Esophagus squamous epithelium (tissue), 5 donors: ENCODE results near the gene AP4M1. TPM values are rescaled to one million over a fixed set of nuclear protein-coding genes. Genes with fewer than 3 reads are reported as not detected.
A peak's percentile ranks its signal among the peaks of the same experiment; 100 is the strongest.

ENCODE experiments used
- DNase-seq: peaks from one replicate; lab custom pipeline; 2025; lab: John Stamatoyannopoulos, UW
- H3K27ac ChIP-seq, 4 donors: fragments of 200-600 bp; sonication (generic); one replicate each; pipeline ENCODE4 v1.5.1; 2016 to 2019; ENCODE audit warnings: mild to moderate bottlenecking in 1 of 4
- H3K27me3 ChIP-seq, 4 donors: fragments of 200-600 bp; sonication (generic); 1 replicate in 3 of 4; 2 replicates in 1 of 4; pipeline versions ENCODE4 v1.5.1 to v1.6.0; 2017 to 2021; ENCODE audit warnings: antibody characterized with exemption in 1 of 4
- H3K36me3 ChIP-seq, 3 donors: fragments of 200-600 bp; sonication (generic); one replicate each; pipeline ENCODE4 v1.5.1; 2016 to 2019
- H3K4me1 ChIP-seq, 3 donors: fragments of 200-600 bp; sonication (generic); one replicate each; pipeline ENCODE4 v1.5.1; 2017 to 2019
- H3K4me3 ChIP-seq, 4 donors: fragments of 200-600 bp; sonication (generic); 1 replicate in 3 of 4; 2 replicates in 1 of 4; pipeline ENCODE4 v1.5.1; 2016 to 2019; ENCODE audit warnings: mild to moderate bottlenecking in 2 of 4, moderate library complexity in 1 of 4
- H3K9me3 ChIP-seq, 3 donors: fragments of 200-600 bp; sonication (generic); one replicate each; pipeline ENCODE4 v1.5.1; 2016 to 2019
- POLR2A ChIP-seq, 4 donors: fragments of 450-650 bp; IDR thresholded peaks; one replicate each; pipeline ENCODE4 v1.6.1; 2017; ENCODE audit warnings: antibody characterized with exemption in 4 of 4, mild to moderate bottlenecking in 4 of 4, moderate library complexity in 3 of 4
- WGBS, 2 donors: methylation state at CpG; one replicate each; pipeline ENCODE4 v1.1.5; 2018; 5-methylcytosine and 5-hydroxymethylcytosine counted together
- intact Hi-C: fragments of 100-400 bp; cut with DNase I; formaldehyde crosslinking; loops from one replicate; pipeline ENCODE4 v1.15.0; 2022
- total RNA-seq, 4 donors: library from RNA; depleted of rRNA; stranded (reverse); fragments of >200 nt; gene quantifications; one replicate each; pipeline ENCODE4 v1.1.0, GENCODE V29; 2016
- TF ChIP-seq, protein P1 (sequence below), 6 experiments: fragments of 450-650 bp in 4 of 6; fragments of 200-600 bp in 2 of 6; sonication (generic) in 2 of 6; IDR thresholded peaks; one replicate each; pipeline ENCODE4 v1.5.1; 2016 to 2019; ENCODE audit warnings: antibody characterized with exemption in 6 of 6, mild to moderate bottlenecking in 4 of 6, moderate library complexity in 4 of 6
- donor health status: DM: yes; HTN: yes; CAD: no.

AP4M1 gene
- total RNA-seq, 4 donors from 2014 or later = 8.1 to 26.1 (median 9.9) TPM

- Histone ChIP-seq H3K36me3 (peaks cover 0 to 16% (median 0%) of the 10 kb centered on the region in 3 donors), H3K9me3 (no peaks in the 10 kb centered on the region), H3K27ac (peak overlapping the region; percentile 81 to 95 (median 88)), H3K4me1 (peaks cover 18 to 60% (median 19%) of the 10 kb centered on the region in 3 donors), H3K27me3 (no peaks in the 10 kb centered on the region), H3K4me3 (peak overlapping the region; percentile 56 to 90 (median 80))
- no peak for DNase-seq
- WGBS, 2 donors = 25 to 44% methylated on average over 10 to 16 of the region's 19 CpGs
- intact Hi-C loops = no loop called here
- TF ChIP-seq, protein P1, sequence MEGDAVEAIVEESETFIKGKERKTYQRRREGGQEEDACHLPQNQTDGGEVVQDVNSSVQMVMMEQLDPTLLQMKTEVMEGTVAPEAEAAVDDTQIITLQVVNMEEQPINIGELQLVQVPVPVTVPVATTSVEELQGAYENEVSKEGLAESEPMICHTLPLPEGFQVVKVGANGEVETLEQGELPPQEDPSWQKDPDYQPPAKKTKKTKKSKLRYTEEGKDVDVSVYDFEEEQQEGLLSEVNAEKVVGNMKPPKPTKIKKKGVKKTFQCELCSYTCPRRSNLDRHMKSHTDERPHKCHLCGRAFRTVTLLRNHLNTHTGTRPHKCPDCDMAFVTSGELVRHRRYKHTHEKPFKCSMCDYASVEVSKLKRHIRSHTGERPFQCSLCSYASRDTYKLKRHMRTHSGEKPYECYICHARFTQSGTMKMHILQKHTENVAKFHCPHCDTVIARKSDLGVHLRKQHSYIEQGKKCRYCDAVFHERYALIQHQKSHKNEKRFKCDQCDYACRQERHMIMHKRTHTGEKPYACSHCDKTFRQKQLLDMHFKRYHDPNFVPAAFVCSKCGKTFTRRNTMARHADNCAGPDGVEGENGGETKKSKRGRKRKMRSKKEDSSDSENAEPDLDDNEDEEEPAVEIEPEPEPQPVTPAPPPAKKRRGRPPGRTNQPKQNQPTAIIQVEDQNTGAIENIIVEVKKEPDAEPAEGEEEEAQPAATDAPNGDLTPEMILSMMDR (IDR thresholded peaks at IDR 0.05) = no peak
- TF ChIP-seq POLR2A (IDR thresholded peaks at IDR 0.05) = no peak
Observed at GRCh38 chr7:100119970-100120732, 18.7 kb downstream of the AP4M1 start.

- WGBS, 2 donors = 18 to 40% methylated on average over 1 of the region's 1 CpG
- Histone ChIP-seq H3K4me3 (peak overlapping the region in 2 of 4 donors; percentile 72 to 89), H3K27me3 (no peaks in the 10 kb centered on the region), H3K4me1 (peaks cover 22 to 65% (median 24%) of the 10 kb centered on the region in 3 donors), H3K9me3 (no peaks in the 10 kb centered on the region), H3K27ac (peak overlapping the region in 3 of 4 donors; percentile 82 to 95 (median 94)), H3K36me3 (peaks cover 0 to 16% (median 0%) of the 10 kb centered on the region in 3 donors)
- intact Hi-C loops = no loop called here
- TF ChIP-seq, protein P1 (IDR thresholded peaks at IDR 0.05) = no peak
- TF ChIP-seq POLR2A (IDR thresholded peaks at IDR 0.05) = no peak
- DNase-seq = no peak
Observed at GRCh38 chr7:100120733-100121036, 19.2 kb downstream of the AP4M1 start.

DNA sequence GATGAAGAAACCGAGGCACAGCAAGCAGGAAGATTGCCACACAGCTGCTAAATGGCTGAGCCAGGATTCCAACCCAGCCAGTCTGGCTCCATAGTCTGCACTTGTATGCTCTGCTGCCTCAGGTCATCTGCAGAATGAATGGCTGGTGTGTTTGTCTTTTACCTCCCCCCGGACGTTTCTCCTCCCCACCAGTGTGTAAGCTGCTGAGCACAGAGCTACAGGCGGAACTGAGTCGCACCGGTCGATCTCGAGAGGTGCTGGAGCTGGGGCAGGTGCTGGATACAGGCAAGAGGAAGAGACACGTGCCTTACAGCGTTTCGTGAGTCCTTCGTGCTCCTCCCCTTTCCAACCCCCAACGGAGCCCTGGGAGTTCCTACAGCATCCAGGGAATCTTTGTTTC, 20.6 kb downstream of the AP4M1 start:
- Histone ChIP-seq H3K9me3 (no peaks in the 10 kb centered on the region), H3K27me3 (no peaks in the 10 kb centered on the region), H3K4me3 (no peak overlapping the region), H3K36me3 (peaks cover 0 to 16% (median 0%) of the 10 kb centered on the region in 3 donors), H3K4me1 (peaks cover 28 to 73% (median 30%) of the 10 kb centered on the region in 3 donors), H3K27ac (peak overlapping the region in 2 of 4 donors; percentile 13 to 21)
- TF ChIP-seq POLR2A (IDR thresholded peaks at IDR 0.05) = no peak
- TF ChIP-seq, protein P1 (IDR thresholded peaks at IDR 0.05) = no peak
- intact Hi-C loops = no loop called here
- 25 to 84% methylated on average over 6 to 13 of the region's 13 CpGs for WGBS, 2 donors
- DNase-seq = no peak

- intact Hi-C loops = no loop called here
Observed at GRCh38 chr7:100122568-100122967, 21.1 kb downstream of the AP4M1 start.

More at GRCh38 chr7:100122568-100122967, 21.1 kb downstream of the AP4M1 start:
- Histone ChIP-seq H3K27ac (no peak overlapping the region), H3K9me3 (no peaks in the 10 kb centered on the region), H3K4me1 (peaks cover 28 to 74% (median 30%) of the 10 kb centered on the region in 3 donors), H3K27me3 (no peaks in the 10 kb centered on the region), H3K36me3 (peaks cover 0 to 16% (median 0%) of the 10 kb centered on the region in 3 donors), H3K4me3 (no peak overlapping the region)
- DNase-seq = no peak
- WGBS, 2 donors = 92 to 100% methylated on average over 1 of the region's 1 CpG
- TF ChIP-seq, protein P1 (IDR thresholded peaks at IDR 0.05) = no peak
- no peak for TF ChIP-seq POLR2A (IDR thresholded peaks at IDR 0.05)
